ENCODE measurements around the gene COLQ. TPM values are rescaled to one million over a fixed set of nuclear protein-coding genes. Genes with fewer than 3 reads are reported as not detected.

The COLQ gene
- polyA plus RNA-seq, 1 donor (not counting 4 experiments of a cell fraction or from before 2014, with no cell fraction given) = 0.35 TPM

- dilution Hi-C loops (cut with MboI; ENCODE audit: extremely low pct_ligation_motif_present, low sequenced_read_pairs) = no loop called here
- H4K20me1 ChIP-seq (ENCODE audit: control insufficient read depth, extremely low read depth, insufficient read depth, low read length) = peaks cover 8% of the 10 kb centered on the region
- H3K36me3 ChIP-seq (ENCODE audit: control insufficient read depth in 2 of 2, extremely low read depth in 1 of 2, insufficient read depth in 2 of 2, low read length in 2 of 2) = peaks cover 8 to 25% of the 10 kb centered on the region in 2 experiments
- FAIRE-seq (peak; percentile 81), DNase-seq (ENCODE audit: low read depth, low spot score) (no peak)
- peak overlapping the region; percentile 91 for H3K9ac ChIP-seq (ENCODE audit: control insufficient read depth, extremely low read depth, insufficient read depth, low read length)
- TF ChIP-seq EZH2 (IDR thresholded peaks at IDR 0.05; ENCODE audit: low read length) = no peak
- TF ChIP-seq, protein P1, sequence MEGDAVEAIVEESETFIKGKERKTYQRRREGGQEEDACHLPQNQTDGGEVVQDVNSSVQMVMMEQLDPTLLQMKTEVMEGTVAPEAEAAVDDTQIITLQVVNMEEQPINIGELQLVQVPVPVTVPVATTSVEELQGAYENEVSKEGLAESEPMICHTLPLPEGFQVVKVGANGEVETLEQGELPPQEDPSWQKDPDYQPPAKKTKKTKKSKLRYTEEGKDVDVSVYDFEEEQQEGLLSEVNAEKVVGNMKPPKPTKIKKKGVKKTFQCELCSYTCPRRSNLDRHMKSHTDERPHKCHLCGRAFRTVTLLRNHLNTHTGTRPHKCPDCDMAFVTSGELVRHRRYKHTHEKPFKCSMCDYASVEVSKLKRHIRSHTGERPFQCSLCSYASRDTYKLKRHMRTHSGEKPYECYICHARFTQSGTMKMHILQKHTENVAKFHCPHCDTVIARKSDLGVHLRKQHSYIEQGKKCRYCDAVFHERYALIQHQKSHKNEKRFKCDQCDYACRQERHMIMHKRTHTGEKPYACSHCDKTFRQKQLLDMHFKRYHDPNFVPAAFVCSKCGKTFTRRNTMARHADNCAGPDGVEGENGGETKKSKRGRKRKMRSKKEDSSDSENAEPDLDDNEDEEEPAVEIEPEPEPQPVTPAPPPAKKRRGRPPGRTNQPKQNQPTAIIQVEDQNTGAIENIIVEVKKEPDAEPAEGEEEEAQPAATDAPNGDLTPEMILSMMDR (optimal IDR thresholded peaks at IDR 0.05 in 1 of 3, IDR thresholded peaks at IDR 0.05 in 1 of 3, conservative IDR thresholded peaks at IDR 0.05 in 1 of 3; ENCODE audit: extremely low read depth in 1 of 3, insufficient read depth in 2 of 3, low read length in 3 of 3) = no peak
- H3K79me2 ChIP-seq (ENCODE audit: control insufficient read depth, insufficient read depth, low read length) = peaks cover 57% of the 10 kb centered on the region
- peaks cover 10% of the 10 kb centered on the region for H3K4me1 ChIP-seq (ENCODE audit: control insufficient read depth, extremely low read depth, insufficient read depth, low read length)
- no peak overlapping the region for H2AFZ ChIP-seq (ENCODE audit: control insufficient read depth, low read length)
- peak overlapping the region; percentile 79 for H3K27ac ChIP-seq (ENCODE audit: control insufficient read depth, insufficient read depth, low read length)
- peaks cover 6% of the 10 kb centered on the region for H3K9me1 ChIP-seq (ENCODE audit: control insufficient read depth, extremely low read depth, insufficient read depth, low read length)
- peak overlapping the region; percentile 93 for H3K4me2 ChIP-seq (ENCODE audit: control insufficient read depth, extremely low read depth, insufficient read depth, low read depth, low read length)
- peak overlapping the region; percentile 83 to 97 (median 84) for H3K4me3 ChIP-seq (ENCODE audit: control insufficient read depth in 2 of 3, extremely low read depth in 1 of 3, insufficient read depth in 2 of 3, low read depth in 1 of 3, low read length in 3 of 3)
- no peaks in the 10 kb centered on the region for H3K27me3 ChIP-seq (ENCODE audit: control insufficient read depth, extremely low read depth, insufficient read depth, low read length)
- H3K9me3 ChIP-seq (ENCODE audit: control insufficient read depth, low read depth, low read length) = no peaks in the 10 kb centered on the region
Measured at GRCh38 chr3:15428539-15428938, 93.0 kb downstream of the COLQ start.

- H2AFZ ChIP-seq (ENCODE audit: control insufficient read depth, low read length) = peak overlapping the region; percentile 93
- no peak for DNase-seq (ENCODE audit: low read depth, low spot score)
Measured at GRCh38 chr3:15427981-15428380, 93.5 kb downstream of the COLQ start.

More at GRCh38 chr3:15427981-15428380, 93.5 kb downstream of the COLQ start:
- H4K20me1 ChIP-seq (ENCODE audit: control insufficient read depth, extremely low read depth, insufficient read depth, low read length) = peaks cover 8% of the 10 kb centered on the region
- H3K79me2 ChIP-seq (ENCODE audit: control insufficient read depth, insufficient read depth, low read length) = peaks cover 57% of the 10 kb centered on the region
- TF ChIP-seq EZH2 (IDR thresholded peaks at IDR 0.05; ENCODE audit: low read length) = no peak
- TF ChIP-seq, protein P1 (optimal IDR thresholded peaks at IDR 0.05 in 1 of 3, IDR thresholded peaks at IDR 0.05 in 1 of 3, conservative IDR thresholded peaks at IDR 0.05 in 1 of 3; ENCODE audit: extremely low read depth in 1 of 3, insufficient read depth in 2 of 3, low read length in 3 of 3) = no peak
- H3K4me3 ChIP-seq (ENCODE audit: control insufficient read depth in 2 of 3, extremely low read depth in 1 of 3, insufficient read depth in 2 of 3, low read depth in 1 of 3, low read length in 3 of 3) = peak overlapping the region; percentile 83 to 97 (median 84)
- H3K36me3 ChIP-seq (ENCODE audit: control insufficient read depth in 2 of 2, extremely low read depth in 1 of 2, insufficient read depth in 2 of 2, low read length in 2 of 2) = peaks cover 8 to 25% of the 10 kb centered on the region in 2 experiments
- H3K9me3 ChIP-seq (ENCODE audit: control insufficient read depth, low read depth, low read length) = no peaks in the 10 kb centered on the region
- peak overlapping the region; percentile 91 for H3K9ac ChIP-seq (ENCODE audit: control insufficient read depth, extremely low read depth, insufficient read depth, low read length)
- peaks cover 6% of the 10 kb centered on the region for H3K9me1 ChIP-seq (ENCODE audit: control insufficient read depth, extremely low read depth, insufficient read depth, low read length)
- no peaks in the 10 kb centered on the region for H3K27me3 ChIP-seq (ENCODE audit: control insufficient read depth, extremely low read depth, insufficient read depth, low read length)
- H3K4me2 ChIP-seq (ENCODE audit: control insufficient read depth, extremely low read depth, insufficient read depth, low read depth, low read length) = peak overlapping the region; percentile 93
- H3K27ac ChIP-seq (ENCODE audit: control insufficient read depth, insufficient read depth, low read length) = peak overlapping the region; percentile 79
- no peak for FAIRE-seq
- dilution Hi-C loops (cut with MboI; ENCODE audit: extremely low pct_ligation_motif_present, low sequenced_read_pairs) = no loop called here
- H3K4me1 ChIP-seq (ENCODE audit: control insufficient read depth, extremely low read depth, insufficient read depth, low read length) = peaks cover 10% of the 10 kb centered on the region

All from keratinocyte (primary cell).